C4-2B (cell line): ENCODE results near the gene SETMAR.
"Not testable (repeated sequence)": the region's sequence is repeated elsewhere in the genome, so short reads cannot be mapped to it uniquely, and the experiment has no call there.

Experiments used
- CTCF ChIP-seq: fragments of 450-650 bp; conservative IDR thresholded peaks from 2 replicates; pipeline ENCODE4 v1.5.1; 2017; ENCODE audit warnings: mild to moderate bottlenecking
- ZFX ChIP-seq: fragments of 450-650 bp; IDR thresholded peaks from 2 replicates; pipeline ENCODE4 v1.6.1; 2017

- TF ChIP-seq CTCF, ZFX: not testable (repeated sequence)
These were observed 26.6 kb downstream of the SETMAR start for GRCh38 chr3:4329806-4330205.
